Endothelial cell of umbilical vein (primary cell): ENCODE data around the gene GREB1. TPM values are rescaled to one million over a fixed set of nuclear protein-coding genes. Genes with fewer than 3 reads are reported as not detected.

Experiments
- BruUV-seq: library from RNA; stranded (reverse); fragments of 400-500 nt; replicated peaks from 2 replicates; lab custom pipeline; 2021; lab: Mats Ljungman, UMichigan
- CTCF ChIA-PET: fragments of 300-600, 350-600 bp; sonication (Branson Sonifier 250); formaldehyde crosslinking; loops from one replicate; lab custom pipeline; 2021; ENCODE audit warnings: antibody characterized with exemption, inconsistent platforms; lab: Charles Lee
- POLR2A ChIA-PET: fragments of 300-600, 350-600 bp; sonication (Branson Sonifier 250); formaldehyde crosslinking; loops from one replicate; lab custom pipeline; 2021; ENCODE audit warnings: antibody characterized with exemption, inconsistent platforms; lab: Charles Lee
- DNase-seq: peaks from one replicate; pipeline ENCODE4 v3.0.0-alpha.2; 2011; ENCODE audit warnings: low read depth, low spot score
- FAIRE-seq: peaks from 2 replicates; lab custom pipeline; 2011; peaks lifted over from hg19 to GRCh38; lab: Jason Lieb, UNC
- H2AFZ ChIP-seq: 2 replicates; pipeline ENCODE4 v1.6.0; 2012; ENCODE audit warnings: low read depth, low read length, control low read depth, inconsistent platforms
- H3K27ac ChIP-seq: 2 replicates; pipeline ENCODE4 v1.5.1; 2011; ENCODE audit warnings: low read depth, mild to moderate bottlenecking, control low read depth, low read length, moderate library complexity; ENCODE audit not compliant: insufficient read depth
- H3K27me3 ChIP-seq, 2 experiments: 2 replicates each; pipeline versions ENCODE4 v1.6.0 to v1.6.1; 2011; ENCODE audit warnings: low read length in 2 of 2, mixed read lengths in 1 of 2; ENCODE audit not compliant: control insufficient read depth in 2 of 2, insufficient read depth in 2 of 2
- H3K36me3 ChIP-seq, 2 experiments: 2 replicates in 1 of 2; 3 replicates in 1 of 2; pipeline ENCODE4 v1.5.1; 2011; ENCODE audit warnings: low read length in 2 of 2, mild to moderate bottlenecking in 1 of 2, moderate library complexity in 1 of 2; ENCODE audit not compliant: control insufficient read depth in 2 of 2, insufficient read depth in 2 of 2; ENCODE audit errors: extremely low read depth in 1 of 2
- H3K4me1 ChIP-seq: 3 replicates; pipeline ENCODE4 v1.5.1; 2011; ENCODE audit warnings: mild to moderate bottlenecking, low read length; ENCODE audit not compliant: control insufficient read depth, insufficient read depth; ENCODE audit errors: extremely low read depth
- H3K4me2 ChIP-seq: 2 replicates; pipeline ENCODE4 v1.6.1; 2011; ENCODE audit warnings: low read length, control low read depth, mixed read lengths; ENCODE audit not compliant: insufficient read depth
- H3K4me3 ChIP-seq, 3 experiments: fragments of 200-600 bp in 1 of 3; sonication (generic), shearing (Covaris generic) in 1 of 3; replicated peaks in 1 of 3; 2 replicates each; pipeline ENCODE4 v1.5.1; 2011 to 2016; ENCODE audit warnings: control low read depth in 3 of 3, low read length in 3 of 3, mild to moderate bottlenecking in 2 of 3, inconsistent platforms in 1 of 3, low read depth in 1 of 3, moderate library complexity in 1 of 3; ENCODE audit not compliant: insufficient read depth in 1 of 3
- H3K79me2 ChIP-seq: 2 replicates; pipeline ENCODE4 v1.6.0; 2012; ENCODE audit warnings: low read length, inconsistent platforms; ENCODE audit not compliant: control insufficient read depth, insufficient read depth
- H3K9ac ChIP-seq: replicated peaks from 2 replicates; pipeline ENCODE3; 2011; ENCODE audit warnings: low read length, control low read depth; ENCODE audit not compliant: insufficient read depth; ENCODE audit errors: extremely low read depth
- H3K9me1 ChIP-seq: replicated peaks from 3 replicates; pipeline ENCODE4 v1.6.0; 2011; ENCODE audit warnings: mild to moderate bottlenecking, low read length; ENCODE audit not compliant: control insufficient read depth, insufficient read depth; ENCODE audit errors: extremely low read depth
- H3K9me3 ChIP-seq: replicated peaks from 2 replicates; pipeline ENCODE4 v1.5.1; 2012; ENCODE audit warnings: low read length, inconsistent platforms; ENCODE audit not compliant: control insufficient read depth, insufficient read depth
- H4K20me1 ChIP-seq: replicated peaks from 2 replicates; pipeline ENCODE3; 2011; ENCODE audit warnings: mild to moderate bottlenecking, low read length; ENCODE audit not compliant: control insufficient read depth, insufficient read depth; ENCODE audit errors: extremely low read depth
- EZH2 ChIP-seq: IDR thresholded peaks from 2 replicates; pipeline ENCODE4 v1.6.1; 2012; ENCODE audit warnings: borderline replicate concordance, low read depth, mild to moderate bottlenecking, moderate library complexity, low read length, inconsistent platforms; ENCODE audit not compliant: severe bottlenecking
- FOS ChIP-seq: IDR thresholded peaks from 2 replicates; pipeline ENCODE4 v1.6.1; 2011; ENCODE audit warnings: mild to moderate bottlenecking, low read length, moderate library complexity, borderline replicate concordance; ENCODE audit not compliant: insufficient read depth
- GATA2 ChIP-seq: IDR thresholded peaks from 2 replicates; pipeline ENCODE4 v1.7.0; 2011; ENCODE audit warnings: low read depth, mild to moderate bottlenecking, moderate library complexity, mixed read lengths, low read length; ENCODE audit not compliant: insufficient read length, insufficient read depth
- JUN ChIP-seq: IDR thresholded peaks from 2 replicates; pipeline ENCODE4 v1.6.1; 2011; ENCODE audit warnings: borderline replicate concordance, low read depth; ENCODE audit not compliant: insufficient read length, insufficient read depth
- MYC ChIP-seq: IDR thresholded peaks from one replicate; pipeline ENCODE4 v1.6.1; 2011; ENCODE audit warnings: mild to moderate bottlenecking, low read depth, low read length
- POLR2A ChIP-seq: IDR thresholded peaks from 2 replicates; pipeline ENCODE4 v1.6.1; 2012; ENCODE audit warnings: low read depth, mild to moderate bottlenecking, control low read depth, low read length
- POLR2AphosphoS5 ChIP-seq: IDR thresholded peaks from 2 replicates; pipeline ENCODE4 v1.6.1; 2012; ENCODE audit warnings: low read depth, mild to moderate bottlenecking, control low read depth, low read length, moderate library complexity; ENCODE audit not compliant: insufficient read depth
- dilution Hi-C: fragments of 300-500 bp; cut with MboI; formaldehyde crosslinking; loops from one replicate; pipeline ENCODE4 v1.15.0; 2019; ENCODE audit warnings: low sequenced_read_pairs; ENCODE audit not compliant: extremely low pct_ligation_motif_present
- intact Hi-C: fragments of 100-400 bp; cut with micrococcal nuclease; formaldehyde crosslinking; loops from one replicate; pipeline ENCODE4 v1.10.0; 2022
- polyA plus RNA-seq, 4 experiments: library from polyadenylated mRNA; depleted of rRNA in 3 of 4; stranded (reverse) in 3 of 4; unstranded in 1 of 4; fragments of >200 nt; gene quantifications; 2 replicates each; pipeline versions ENCODE4 v1.2.1 to v1.2.3, GENCODE V29; 2011 to 2012; ENCODE audit warnings: missing spikeins in 1 of 4
- total RNA-seq: library from RNA; stranded (reverse); gene quantifications from 2 replicates; pipeline ENCODE4 v1.2.3, GENCODE V29; 2021
- TF ChIP-seq, protein P1 (sequence below), 2 donors: IDR thresholded peaks; 1 replicate in 1 of 2; 2 replicates in 1 of 2; pipeline ENCODE4 v1.5.1; 2011; ENCODE audit warnings: low read length in 2 of 2, mild to moderate bottlenecking in 2 of 2, moderate library complexity in 2 of 2, control low read depth in 1 of 2, inconsistent platforms in 1 of 2, low read depth in 1 of 2; ENCODE audit not compliant: insufficient read depth in 1 of 2; ENCODE audit errors: extremely low read depth in 1 of 2
- TF ChIP-seq, protein P2 (sequence below): IDR thresholded peaks from 2 replicates; pipeline ENCODE4 v1.6.1; 2011; ENCODE audit not compliant: insufficient read depth, insufficient read length

The GREB1 gene
- total and polyA plus RNA-seq, 2 donors (not counting 3 experiments of a cell fraction or from before 2014, with no cell fraction given) = 0.17 to 0.58 TPM

DNA sequence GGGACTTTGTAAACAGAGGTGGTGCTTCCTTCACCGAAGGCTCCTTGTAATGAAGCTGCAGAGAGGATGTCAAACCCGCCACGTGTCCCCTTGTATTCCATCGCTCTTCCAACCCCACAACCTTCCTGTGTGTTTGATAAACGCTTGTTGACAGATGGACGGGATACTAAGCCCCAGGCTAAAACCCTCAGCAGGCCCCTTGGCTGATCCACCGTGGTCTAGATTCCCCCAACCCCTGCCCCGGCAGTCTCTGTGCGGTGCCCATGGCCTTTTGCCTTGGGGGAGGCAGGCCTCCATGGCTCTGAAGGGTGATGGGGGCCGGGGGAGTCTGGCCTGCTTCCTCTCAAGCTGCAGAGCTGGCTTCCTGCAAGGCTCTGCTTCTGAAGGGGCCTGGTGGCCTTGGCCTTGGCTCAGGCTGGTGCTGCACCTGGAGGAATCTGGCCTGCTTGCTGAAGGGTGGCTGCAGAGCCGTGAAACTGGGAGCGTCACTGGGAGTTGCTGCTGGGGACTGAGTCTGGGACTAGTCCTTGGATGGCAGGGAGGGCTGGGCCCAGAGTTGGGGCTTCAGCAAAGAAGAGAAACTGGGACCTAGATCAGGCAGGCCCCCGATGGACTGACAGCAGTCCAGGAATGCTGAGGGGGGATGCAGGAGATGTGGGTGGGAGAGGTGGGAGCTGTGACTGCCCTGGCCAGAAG lies 145.8 kb downstream of the GREB1 start:
- Histone ChIP-seq H3K27ac (no peak overlapping the region), H4K20me1 (no peaks in the 10 kb centered on the region), H3K4me3 (no peak overlapping the region), H3K9me1 (no peaks in the 10 kb centered on the region), H3K9me3 (no peaks in the 10 kb centered on the region), H3K4me1 (peaks cover 4% of the 10 kb centered on the region), H3K79me2 (no peaks in the 10 kb centered on the region), H3K36me3 (no peaks in the 10 kb centered on the region), H3K9ac (no peak overlapping the region), H2AFZ (no peak overlapping the region), H3K27me3 (peaks cover 4 to 17% of the 10 kb centered on the region in 2 experiments), H3K4me2 (no peak overlapping the region)
- TF ChIP-seq JUN (no peak), MYC (no peak), POLR2A (no peak), GATA2 (no peak), EZH2 (no peak), FOS (no peak), POLR2AphosphoS5 (no peak)
- TF ChIP-seq, protein P1, sequence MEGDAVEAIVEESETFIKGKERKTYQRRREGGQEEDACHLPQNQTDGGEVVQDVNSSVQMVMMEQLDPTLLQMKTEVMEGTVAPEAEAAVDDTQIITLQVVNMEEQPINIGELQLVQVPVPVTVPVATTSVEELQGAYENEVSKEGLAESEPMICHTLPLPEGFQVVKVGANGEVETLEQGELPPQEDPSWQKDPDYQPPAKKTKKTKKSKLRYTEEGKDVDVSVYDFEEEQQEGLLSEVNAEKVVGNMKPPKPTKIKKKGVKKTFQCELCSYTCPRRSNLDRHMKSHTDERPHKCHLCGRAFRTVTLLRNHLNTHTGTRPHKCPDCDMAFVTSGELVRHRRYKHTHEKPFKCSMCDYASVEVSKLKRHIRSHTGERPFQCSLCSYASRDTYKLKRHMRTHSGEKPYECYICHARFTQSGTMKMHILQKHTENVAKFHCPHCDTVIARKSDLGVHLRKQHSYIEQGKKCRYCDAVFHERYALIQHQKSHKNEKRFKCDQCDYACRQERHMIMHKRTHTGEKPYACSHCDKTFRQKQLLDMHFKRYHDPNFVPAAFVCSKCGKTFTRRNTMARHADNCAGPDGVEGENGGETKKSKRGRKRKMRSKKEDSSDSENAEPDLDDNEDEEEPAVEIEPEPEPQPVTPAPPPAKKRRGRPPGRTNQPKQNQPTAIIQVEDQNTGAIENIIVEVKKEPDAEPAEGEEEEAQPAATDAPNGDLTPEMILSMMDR (IDR thresholded peaks at IDR 0.05; ENCODE audit: extremely low read depth in 1 of 2, insufficient read depth in 1 of 2, low read depth in 1 of 2, low read length in 2 of 2) = no peak
- TF ChIP-seq, protein P2, sequence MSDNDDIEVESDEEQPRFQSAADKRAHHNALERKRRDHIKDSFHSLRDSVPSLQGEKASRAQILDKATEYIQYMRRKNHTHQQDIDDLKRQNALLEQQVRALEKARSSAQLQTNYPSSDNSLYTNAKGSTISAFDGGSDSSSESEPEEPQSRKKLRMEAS = no peak
- dilution Hi-C loops (no loop called here), intact Hi-C loops (loop anchor here (5.0 kb wide), 1 partner anchor 77 kb away; no protein-coding TSS in a partner anchor)
- no peak for FAIRE-seq
- BruUV-seq = no TSS peak
- POLR2A ChIA-PET = no interaction called here
- CTCF ChIA-PET = interaction anchor here (1.7 kb wide), 1 partner anchor 100 kb away, joined by 6 read pairs; no protein-coding TSS in a partner anchor
- no peak for DNase-seq
